Measurements from ENCODE around the gene ZNF664. TPM values are rescaled to one million over a fixed set of nuclear protein-coding genes. Genes with fewer than 3 reads are reported as not detected.

The ZNF664 gene
- total and polyA plus RNA-seq, 3 donors from 2014 or later: 55.9 to 69.6 (median 63.4) TPM

GRCh38 chr12:123971449-123971769 is 1.6 kb upstream of the ZNF664 start:
- intact Hi-C loops (cut with DNase I; ENCODE audit: low total_unique reads): no loop called here
- Histone ChIP-seq H3K4me3 (peak overlapping the region; percentile 93 to 98), H3K27me3 (no peaks in the 10 kb centered on the region), H3K4me1 (peaks cover 8% of the 10 kb centered on the region), H3K9me3 (no peaks in the 10 kb centered on the region), H3K27ac (peak overlapping the region; percentile 90 to 92), H3K36me3 (ENCODE audit: low read depth, missing control alignments) (no peaks in the 10 kb centered on the region)
- 17 to 18% methylated on average over 10 of the region's 10 CpGs for WGBS, 2 donors
- TF ChIP-seq CTCF (IDR thresholded peaks at IDR 0.05): no peak
- TF ChIP-seq POLR2A (IDR thresholded peaks at IDR 0.05): no peak
- DNase-seq: no peak

- H3K4me3 ChIP-seq: peak overlapping the region; percentile 93 to 98
- no peaks in the 10 kb centered on the region for H3K27me3 ChIP-seq
- H3K9me3 ChIP-seq: no peaks in the 10 kb centered on the region
- peaks cover 8% of the 10 kb centered on the region for H3K4me1 ChIP-seq
- WGBS, 2 donors: 0 to 2% methylated on average over 15 to 30 of the region's 55 CpGs
- peak overlapping the region; percentile 90 to 92 for H3K27ac ChIP-seq
- TF ChIP-seq POLR2A (IDR thresholded peaks at IDR 0.05) (no peak), CTCF (IDR thresholded peaks at IDR 0.05) (no peak)
- intact Hi-C loops (cut with DNase I; ENCODE audit: low total_unique reads): no loop called here
- no peaks in the 10 kb centered on the region for H3K36me3 ChIP-seq (ENCODE audit: low read depth, missing control alignments)
- peak; percentile 50 for DNase-seq
Observed at GRCh38 chr12:123971770-123972456, 1.1 kb upstream of the ZNF664 start.

- Histone ChIP-seq H3K4me3 (peak overlapping the region; percentile 93 to 98), H3K9me3 (no peaks in the 10 kb centered on the region), H3K4me1 (peaks cover 8% of the 10 kb centered on the region), H3K36me3 (ENCODE audit: low read depth, missing control alignments) (peaks cover 3% of the 10 kb centered on the region), H3K27ac (peak overlapping the region; percentile 52 to 91), H3K27me3 (no peaks in the 10 kb centered on the region)
- intact Hi-C loops (cut with DNase I; ENCODE audit: low total_unique reads): no loop called here
- TF ChIP-seq POLR2A (IDR thresholded peaks at IDR 0.05) (no peak), CTCF (IDR thresholded peaks at IDR 0.05) (no peak)
- peak; percentile 64 for DNase-seq
- 2 to 3% methylated on average over 14 to 69 of the region's 69 CpGs for WGBS, 2 donors
Observed at GRCh38 chr12:123973552-123974341, 732 bp downstream of the ZNF664 start.

- H3K27ac ChIP-seq: no peak overlapping the region
- intact Hi-C loops (cut with DNase I; ENCODE audit: low total_unique reads): no loop called here
- DNase-seq: no peak
Observed at GRCh38 chr12:123976227-123976826, 3.3 kb downstream of the ZNF664 start.

More at GRCh38 chr12:123976227-123976826, 3.3 kb downstream of the ZNF664 start:
- H3K4me1 ChIP-seq: peaks cover 8% of the 10 kb centered on the region
- no peaks in the 10 kb centered on the region for H3K9me3 ChIP-seq
- peaks cover 3% of the 10 kb centered on the region for H3K36me3 ChIP-seq (ENCODE audit: low read depth, missing control alignments)
- H3K27me3 ChIP-seq: no peaks in the 10 kb centered on the region
- 80 to 84% methylated on average over 7 of the region's 7 CpGs for WGBS, 2 donors
- H3K4me3 ChIP-seq: no peak overlapping the region
- TF ChIP-seq CTCF (IDR thresholded peaks at IDR 0.05) (no peak), POLR2A (IDR thresholded peaks at IDR 0.05) (no peak)
